NCI-H2081 (cell line): Measurements from ENCODE around the gene DNLZ.
A peak's percentile ranks its signal among the peaks of the same experiment; 100 is the strongest.

ENCODE experiments used
- DNase-seq, 2 experiments: peaks; one replicate each; lab custom pipeline; 2025; lab: John Stamatoyannopoulos, UW

The DNLZ gene

GRCh38 chr9:136318111-136318775, 45.3 kb downstream of the DNLZ start:
- no peak for DNase-seq

GRCh38 chr9:136317695-136318094, 45.8 kb downstream of the DNLZ start:
- no peak for DNase-seq

- DNase-seq = no peak
Measured at GRCh38 chr9:136316896-136317676, 46.5 kb downstream of the DNLZ start.

- no peak for DNase-seq
Measured at GRCh38 chr9:136316271-136316751, 47.2 kb downstream of the DNLZ start.

- no peak for DNase-seq
Measured at GRCh38 chr9:136314944-136315343, 48.6 kb downstream of the DNLZ start.

- DNase-seq = no peak
Measured at GRCh38 chr9:136314056-136314416, 49.5 kb downstream of the DNLZ start.

GRCh38 chr9:136313111-136314055, 50.2 kb downstream of the DNLZ start:
- DNase-seq = no peak

- DNase-seq = peak in 1 of 2 experiments; percentile 19
Measured at GRCh38 chr9:136312436-136312835, 51.1 kb downstream of the DNLZ start.

GRCh38 chr9:136312009-136312375, 51.6 kb downstream of the DNLZ start:
- DNase-seq = no peak

- peak in 1 of 2 experiments; percentile 26 for DNase-seq
Measured at GRCh38 chr9:136311051-136312008, 52.2 kb downstream of the DNLZ start.

GRCh38 chr9:136310273-136311030, 53.1 kb downstream of the DNLZ start:
- DNase-seq = no peak

- no peak for DNase-seq
Measured at GRCh38 chr9:136309806-136310220, 53.7 kb downstream of the DNLZ start.
